GM19395 (cell line): Measurements from ENCODE around the gene SSTR3.
"Not testable (repeated sequence)": the region's sequence is repeated elsewhere in the genome, so short reads cannot be mapped to it uniquely, and the experiment has no call there.

ENCODE experiments used
- ATAC-seq: cut with Tn5 transposase; IDR thresholded peaks from one replicate; pipeline ENCODE4 v1.9.1; 2021; ENCODE audit warnings: mild to moderate bottlenecking, moderate library complexity; ENCODE audit not compliant: unreplicated experiment

SSTR3 gene

GRCh38 chr22:37183432-37184379 is 28.6 kb downstream of the SSTR3 start:
- no peak for ATAC-seq

GRCh38 chr22:37182949-37183245 is 29.4 kb downstream of the SSTR3 start:
- ATAC-seq: no peak

- ATAC-seq: no peak
Observed at GRCh38 chr22:37182101-37182948, 30.0 kb downstream of the SSTR3 start.

GRCh38 chr22:37181681-37182080 is 30.6 kb downstream of the SSTR3 start:
- ATAC-seq: no peak

GRCh38 chr22:37180531-37181231 is 31.6 kb downstream of the SSTR3 start:
- ATAC-seq: no peak

GRCh38 chr22:37179622-37180420 is 32.5 kb downstream of the SSTR3 start:
- ATAC-seq: no peak

- ATAC-seq: no peak
Observed at GRCh38 chr22:37179126-37179470, 33.2 kb downstream of the SSTR3 start.

- no peak for ATAC-seq
Observed at GRCh38 chr22:37178350-37179125, 33.7 kb downstream of the SSTR3 start.

GRCh38 chr22:37177755-37178154 is 34.5 kb downstream of the SSTR3 start:
- no peak for ATAC-seq

GRCh38 chr22:37177221-37177620 is 35.1 kb downstream of the SSTR3 start:
- ATAC-seq: no peak

- ATAC-seq: no peak
Observed at GRCh38 chr22:37176464-37177061, 35.7 kb downstream of the SSTR3 start.

GRCh38 chr22:37175414-37176281 is 36.6 kb downstream of the SSTR3 start:
- ATAC-seq: no peak

- no peak for ATAC-seq
Observed at GRCh38 chr22:37174964-37175363, 37.3 kb downstream of the SSTR3 start.

- ATAC-seq: no peak
Observed at GRCh38 chr22:37173709-37174108, 38.6 kb downstream of the SSTR3 start.

- ATAC-seq: no peak
Observed at GRCh38 chr22:37172266-37173245, 39.7 kb downstream of the SSTR3 start.

GRCh38 chr22:37171662-37172061 is 40.6 kb downstream of the SSTR3 start:
- ATAC-seq: no peak

- not testable (repeated sequence) for ATAC-seq
Observed at GRCh38 chr22:37170689-37171405, 41.4 kb downstream of the SSTR3 start.
